ENCODE results near the gene LITAF. TPM values are rescaled to one million over a fixed set of nuclear protein-coding genes. Genes with fewer than 3 reads are reported as not detected.

LITAF gene
- total RNA-seq, 6 donors from 2014 or later: 65.8 to 281 (median 113) TPM

- TF ChIP-seq EP300 (IDR thresholded peaks at IDR 0.05) (peak in 1 of 4 donors; percentile 36), POLR2A (IDR thresholded peaks at IDR 0.05) (no peak)
- DNase-seq: no peak
- Histone ChIP-seq H3K27me3 (no peaks in the 10 kb centered on the region), H3K36me3 (peaks cover 16 to 80% (median 61%) of the 10 kb centered on the region in 4 donors), H3K4me3 (no peak overlapping the region), H3K9me3 (peaks cover 0 to 3% (median 0%) of the 10 kb centered on the region in 4 donors), H3K4me1 (peaks cover 6 to 22% (median 12%) of the 10 kb centered on the region in 4 donors), H3K27ac (peak overlapping the region in 3 of 4 donors; percentile 7 to 67 (median 63))
- peak in 1 of 2 donors; percentile 67 for ATAC-seq (ENCODE audit: low FRiP score in 2 of 2)
- 55 to 65% methylated on average over 13 of the region's 13 CpGs for WGBS, 2 donors
Observed at GRCh38 chr16:11550791-11551498, 35.8 kb downstream of the LITAF start.

- no peak for DNase-seq
Observed at GRCh38 chr16:11547118-11547916, 39.4 kb downstream of the LITAF start.

GRCh38 chr16:11546608-11547061 lies 40.1 kb downstream of the LITAF start:
- no peaks in the 10 kb centered on the region for H3K27me3 ChIP-seq
- no peak overlapping the region for H3K4me3 ChIP-seq
- ATAC-seq (ENCODE audit: low FRiP score in 2 of 2) (no peak), DNase-seq (no peak)
- no peaks in the 10 kb centered on the region for H3K9me3 ChIP-seq
- H3K4me1 ChIP-seq: peaks cover 0 to 10% (median 8%) of the 10 kb centered on the region in 4 donors
- no peak overlapping the region for H3K27ac ChIP-seq
- H3K36me3 ChIP-seq: peaks cover 10 to 39% (median 29%) of the 10 kb centered on the region in 4 donors
- TF ChIP-seq POLR2A (IDR thresholded peaks at IDR 0.05): no peak
- TF ChIP-seq, protein P1, sequence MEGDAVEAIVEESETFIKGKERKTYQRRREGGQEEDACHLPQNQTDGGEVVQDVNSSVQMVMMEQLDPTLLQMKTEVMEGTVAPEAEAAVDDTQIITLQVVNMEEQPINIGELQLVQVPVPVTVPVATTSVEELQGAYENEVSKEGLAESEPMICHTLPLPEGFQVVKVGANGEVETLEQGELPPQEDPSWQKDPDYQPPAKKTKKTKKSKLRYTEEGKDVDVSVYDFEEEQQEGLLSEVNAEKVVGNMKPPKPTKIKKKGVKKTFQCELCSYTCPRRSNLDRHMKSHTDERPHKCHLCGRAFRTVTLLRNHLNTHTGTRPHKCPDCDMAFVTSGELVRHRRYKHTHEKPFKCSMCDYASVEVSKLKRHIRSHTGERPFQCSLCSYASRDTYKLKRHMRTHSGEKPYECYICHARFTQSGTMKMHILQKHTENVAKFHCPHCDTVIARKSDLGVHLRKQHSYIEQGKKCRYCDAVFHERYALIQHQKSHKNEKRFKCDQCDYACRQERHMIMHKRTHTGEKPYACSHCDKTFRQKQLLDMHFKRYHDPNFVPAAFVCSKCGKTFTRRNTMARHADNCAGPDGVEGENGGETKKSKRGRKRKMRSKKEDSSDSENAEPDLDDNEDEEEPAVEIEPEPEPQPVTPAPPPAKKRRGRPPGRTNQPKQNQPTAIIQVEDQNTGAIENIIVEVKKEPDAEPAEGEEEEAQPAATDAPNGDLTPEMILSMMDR (IDR thresholded peaks at IDR 0.05): no peak
- no peak for TF ChIP-seq POLR2AphosphoS5 (IDR thresholded peaks at IDR 0.05)
- TF ChIP-seq EP300 (IDR thresholded peaks at IDR 0.05): no peak
- 54 to 60% methylated on average over 5 of the region's 5 CpGs for WGBS, 2 donors

More at GRCh38 chr16:11547118-11547916, 39.4 kb downstream of the LITAF start:
- Histone ChIP-seq H3K36me3 (peaks cover 10 to 46% (median 30%) of the 10 kb centered on the region in 4 donors), H3K4me3 (no peak overlapping the region), H3K27ac (no peak overlapping the region), H3K27me3 (no peaks in the 10 kb centered on the region), H3K4me1 (peaks cover 4 to 14% (median 11%) of the 10 kb centered on the region in 4 donors), H3K9me3 (no peaks in the 10 kb centered on the region)
- 84 to 86% methylated on average over 13 of the region's 13 CpGs for WGBS, 2 donors
- ATAC-seq (ENCODE audit: low FRiP score in 2 of 2): no peak
- TF ChIP-seq POLR2A (IDR thresholded peaks at IDR 0.05): no peak

DNA sequence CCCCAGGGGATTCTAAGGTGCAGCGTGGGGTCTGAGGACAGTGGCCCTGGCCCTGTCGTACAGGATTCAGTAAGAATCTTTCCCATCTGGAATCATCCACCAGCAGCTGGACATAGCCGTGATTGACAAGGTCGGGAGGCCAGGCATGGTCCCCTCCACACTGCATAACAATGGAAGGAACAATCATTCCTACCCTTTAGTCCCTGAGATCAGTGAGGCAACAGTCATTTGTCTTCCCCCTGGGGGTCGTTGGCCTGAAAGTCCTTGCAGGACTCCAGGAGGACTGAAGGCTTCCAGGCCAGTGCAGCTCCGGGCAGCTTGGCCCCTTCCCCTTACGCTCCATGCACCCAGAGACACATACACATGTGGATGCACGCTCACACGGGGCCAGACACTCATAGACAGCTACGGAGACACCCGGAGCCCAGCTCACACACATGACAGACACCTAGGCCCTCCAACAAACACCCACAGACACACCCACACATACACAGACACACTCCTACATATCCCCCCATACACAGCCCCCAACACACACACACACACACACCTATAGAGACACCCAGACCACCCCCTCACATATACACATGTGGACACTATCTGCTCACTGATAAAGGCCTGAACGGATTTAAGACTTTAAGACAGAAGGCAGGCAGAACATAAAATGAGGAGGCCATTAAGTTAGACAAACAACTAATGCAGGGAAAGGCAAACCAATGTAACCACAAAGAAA lies 42.9 kb downstream of the LITAF start:
- DNase-seq (no peak), ATAC-seq (ENCODE audit: low FRiP score in 2 of 2) (no peak)
- WGBS, 2 donors: 81 to 90% methylated on average over 4 to 12 of the region's 12 CpGs
- Histone ChIP-seq H3K27me3 (no peaks in the 10 kb centered on the region), H3K4me1 (no peaks in the 10 kb centered on the region), H3K36me3 (peaks cover 3 to 17% (median 11%) of the 10 kb centered on the region in 4 donors), H3K9me3 (no peaks in the 10 kb centered on the region), H3K4me3 (no peak overlapping the region), H3K27ac (no peak overlapping the region)
- TF ChIP-seq, protein P1 (IDR thresholded peaks at IDR 0.05): no peak
- TF ChIP-seq POLR2AphosphoS5 (IDR thresholded peaks at IDR 0.05): no peak
- no peak for TF ChIP-seq POLR2A (IDR thresholded peaks at IDR 0.05)
- TF ChIP-seq EP300 (IDR thresholded peaks at IDR 0.05): no peak

GRCh38 chr16:11542069-11542744 lies 44.5 kb downstream of the LITAF start:
- DNase-seq (peak in 1 of 2 donors; percentile 46), ATAC-seq (ENCODE audit: low FRiP score in 2 of 2) (no peak)
- Histone ChIP-seq H3K36me3 (peaks cover 0 to 4% (median under 1%) of the 10 kb centered on the region in 4 donors), H3K9me3 (no peaks in the 10 kb centered on the region), H3K27me3 (no peaks in the 10 kb centered on the region), H3K4me3 (no peak overlapping the region), H3K4me1 (no peaks in the 10 kb centered on the region), H3K27ac (no peak overlapping the region)
- TF ChIP-seq, protein P1 (IDR thresholded peaks at IDR 0.05): no peak
- TF ChIP-seq EP300 (IDR thresholded peaks at IDR 0.05) (no peak), POLR2A (IDR thresholded peaks at IDR 0.05) (no peak)
- WGBS, 2 donors: 63 to 74% methylated on average over 6 to 9 of the region's 9 CpGs
